SK-MEL-5 (cell line): Measurements from ENCODE around the gene SDC4. TPM values are rescaled to one million over a fixed set of nuclear protein-coding genes. Genes with fewer than 3 reads are reported as not detected.
A peak's percentile ranks its signal among the peaks of the same experiment; 100 is the strongest.

Experiments used
- DNase-seq: peaks from one replicate; pipeline ENCODE4 v3.0.0-alpha.2; 2016; ENCODE audit warnings: low read depth, low spot score
- in situ Hi-C: cut with HindIII; loops from 2 replicates; pipeline ENCODE4 v1.10.0; 2016; ENCODE audit warnings: low sequenced_read_pairs, high pct_unique_total_duplicates, low pct_unique_long_range_greater_than_20kb
- total RNA-seq: library from RNA; depleted of rRNA; stranded (reverse); fragments of >200 nt; shearing (Covaris generic); gene quantifications from 2 replicates; pipeline ENCODE4 v1.2.3, GENCODE V29; 2014

SDC4 gene
- total RNA-seq, 1 experiment from 2014 or later, result 17.5 TPM

- peak; percentile 77 for DNase-seq
- in situ Hi-C loops, result loop anchor here (25.0 kb wide), 1 partner anchor 451 kb away; no protein-coding TSS in a partner anchor
These were observed 36.5 kb downstream of the SDC4 start for GRCh38 chr20:45311589-45312211.

- DNase-seq, result no peak
- in situ Hi-C loops, result loop anchor here (25.0 kb wide), 1 partner anchor 453 kb away; no protein-coding TSS in a partner anchor
These were observed 39.1 kb downstream of the SDC4 start for GRCh38 chr20:45309075-45309474.

- DNase-seq, result no peak
- in situ Hi-C loops, result loop anchor here (25.0 kb wide), 1 partner anchor 454 kb away; no protein-coding TSS in a partner anchor
These were observed 40.0 kb downstream of the SDC4 start, which contains the start of gene MATN4 for GRCh38 chr20:45308117-45308778. TSS of gene MATN4 (minus strand) at chr20:45308299. CDS start at chr20:45305582, 2,717 bp downstream.

- DNase-seq, result no peak
- in situ Hi-C loops, result loop anchor here (25.0 kb wide), 1 partner anchor 455 kb away; no protein-coding TSS in a partner anchor
These were observed 41.1 kb downstream of the SDC4 start for GRCh38 chr20:45307076-45307640.

DNA sequence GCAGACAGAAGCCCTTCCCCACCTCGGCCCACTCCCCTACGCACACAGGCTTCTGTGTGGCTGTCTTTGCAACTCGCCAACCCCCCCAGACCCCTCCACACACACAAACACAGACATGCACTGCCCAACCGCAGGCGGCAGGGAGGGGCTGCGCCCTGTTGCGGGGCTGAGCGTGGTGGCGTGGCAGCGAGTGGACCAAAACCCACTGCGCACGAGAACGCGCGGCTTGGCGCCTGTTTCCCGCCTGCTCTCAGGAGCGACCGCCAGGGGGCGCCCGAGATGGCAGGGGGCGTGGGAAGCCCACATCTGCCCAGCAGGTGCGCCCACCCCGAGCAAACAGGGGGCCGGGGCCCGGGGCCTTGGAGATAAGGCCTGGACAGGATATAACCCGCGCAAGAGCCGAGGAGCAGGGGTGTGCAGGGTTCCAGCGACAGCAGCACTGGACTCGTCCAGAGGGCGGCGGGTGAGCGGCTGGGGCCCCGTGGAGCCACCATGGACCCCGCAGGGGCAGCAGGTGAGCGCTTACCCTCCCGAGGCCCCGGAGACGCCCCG lies 41.7 kb downstream of the SDC4 start, which contains the start of gene RBPJL:
Gene RBPJL (plus strand): TSS at position 410 of the 552 bp plus-strand sequence. CDS start 83 bp downstream, at position 493.
- in situ Hi-C loops, result loop anchor here (25.0 kb wide), 1 partner anchor 456 kb away; no protein-coding TSS in a partner anchor
- DNase-seq, result no peak

- DNase-seq, result no peak
- in situ Hi-C loops, result loop anchor here (25.0 kb wide), 1 partner anchor 457 kb away; no protein-coding TSS in a partner anchor
These were observed 43.0 kb downstream of the SDC4 start for GRCh38 chr20:45305262-45305661.

DNA sequence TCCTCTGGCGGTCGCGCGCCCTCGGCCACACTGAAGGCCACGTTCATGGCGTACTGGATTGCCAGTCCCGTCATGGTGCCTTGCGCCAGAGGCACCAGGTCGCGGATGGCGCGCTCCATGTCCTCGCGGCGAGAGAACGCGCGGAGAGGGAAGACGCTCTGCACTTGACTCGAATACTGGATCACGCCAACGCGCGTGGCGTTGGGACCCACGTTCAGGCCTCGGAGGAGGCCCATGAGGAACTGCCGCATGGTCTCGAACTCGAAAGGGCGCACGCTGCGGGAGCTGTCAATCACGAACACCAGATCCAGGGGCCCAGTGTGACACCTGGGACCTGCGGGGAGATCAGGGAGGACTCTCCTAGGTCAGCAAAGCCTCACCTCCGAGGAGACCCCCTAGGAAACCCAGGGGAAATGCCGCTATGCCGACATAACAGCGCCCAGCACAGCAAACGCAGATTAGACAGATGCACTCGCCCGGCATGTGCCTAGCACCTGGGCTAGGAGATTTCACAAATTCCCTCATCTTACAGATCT lies 43.7 kb downstream of the SDC4 start:
- no peak for DNase-seq
- in situ Hi-C loops, result loop anchor here (25.0 kb wide), 1 partner anchor 458 kb away; no protein-coding TSS in a partner anchor

GRCh38 chr20:45303586-45304463 lies 44.4 kb downstream of the SDC4 start:
- DNase-seq, result no peak
- in situ Hi-C loops, result loop anchor here (25.0 kb wide), 1 partner anchor 458 kb away; no protein-coding TSS in a partner anchor

DNA sequence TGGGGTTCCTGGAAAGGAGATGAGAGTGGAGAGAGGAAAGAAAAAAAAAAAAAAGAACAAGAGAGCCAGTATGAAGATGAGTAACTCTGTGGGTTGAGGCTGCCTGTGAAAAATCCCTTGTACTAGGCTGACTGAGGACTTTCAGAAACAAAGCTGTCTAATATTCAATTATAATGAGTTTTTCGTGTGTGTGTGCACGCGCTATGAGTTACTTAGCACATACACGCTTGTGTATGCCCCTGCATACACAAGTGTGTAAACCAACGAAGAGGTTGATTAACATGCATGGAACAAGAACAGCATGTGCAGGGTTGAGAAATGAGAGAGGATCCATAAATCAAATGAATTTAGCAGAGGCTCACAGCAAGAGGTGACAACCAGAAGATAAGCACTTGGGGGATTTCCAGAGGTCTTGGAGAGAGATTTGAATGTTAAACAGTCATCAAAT lies 46.4 kb downstream of the SDC4 start:
- in situ Hi-C loops, result loop anchor here (25.0 kb wide), 1 partner anchor 460 kb away; no protein-coding TSS in a partner anchor

GRCh38 chr20:45300961-45301360 lies 47.3 kb downstream of the SDC4 start:
- DNase-seq, result peak; percentile 90
- in situ Hi-C loops, result loop anchor here (25.0 kb wide), 1 partner anchor 461 kb away; no protein-coding TSS in a partner anchor

More for the DNA sequence above, 46.4 kb downstream of the SDC4 start:
- no peak for DNase-seq

DNA sequence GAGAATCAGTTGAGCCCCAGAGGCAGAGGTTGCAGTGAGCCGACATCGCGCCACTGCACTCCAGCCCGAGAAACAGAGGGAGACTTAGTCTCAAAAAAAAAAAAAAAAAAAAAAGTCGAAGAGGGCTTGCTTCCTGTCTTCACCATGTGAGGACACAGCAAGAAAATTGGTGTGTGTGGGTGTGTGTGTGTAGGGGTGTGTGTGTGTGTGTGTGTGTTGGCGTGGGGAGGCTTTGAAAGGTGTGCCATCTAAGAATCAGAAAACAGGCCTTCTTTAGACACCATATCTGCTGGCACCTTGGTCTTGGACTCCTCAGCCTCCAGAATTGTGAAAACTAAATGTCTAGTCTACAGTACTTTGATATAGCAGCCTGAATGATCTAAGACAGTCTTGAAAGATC lies 48.4 kb downstream of the SDC4 start:
- in situ Hi-C loops, result loop anchor here (25.0 kb wide), 1 partner anchor 463 kb away; no protein-coding TSS in a partner anchor
- DNase-seq, result no peak

GRCh38 chr20:45297786-45298497 lies 50.3 kb downstream of the SDC4 start:
- DNase-seq, result no peak
- in situ Hi-C loops, result no loop called here

DNA sequence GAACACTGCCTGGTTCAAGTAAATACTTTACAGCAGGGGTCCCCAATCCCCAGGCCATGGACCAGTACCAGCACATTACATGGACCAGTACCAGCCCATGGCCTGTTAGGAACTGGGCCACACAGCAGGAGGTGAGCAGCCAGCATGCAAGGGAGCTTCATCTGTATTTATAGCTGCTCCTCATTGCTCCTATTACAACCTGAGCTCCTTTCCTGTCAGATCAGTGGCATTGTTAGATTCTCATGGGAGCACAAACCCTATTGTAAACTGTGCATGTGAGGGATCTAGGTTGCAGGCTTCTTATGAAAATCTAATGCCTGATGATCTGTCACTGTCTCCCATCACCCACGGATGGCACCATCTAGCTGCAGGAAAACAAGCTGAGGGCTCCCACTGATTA lies 53.6 kb downstream of the SDC4 start:
- in situ Hi-C loops, result no loop called here
- DNase-seq, result no peak

DNA sequence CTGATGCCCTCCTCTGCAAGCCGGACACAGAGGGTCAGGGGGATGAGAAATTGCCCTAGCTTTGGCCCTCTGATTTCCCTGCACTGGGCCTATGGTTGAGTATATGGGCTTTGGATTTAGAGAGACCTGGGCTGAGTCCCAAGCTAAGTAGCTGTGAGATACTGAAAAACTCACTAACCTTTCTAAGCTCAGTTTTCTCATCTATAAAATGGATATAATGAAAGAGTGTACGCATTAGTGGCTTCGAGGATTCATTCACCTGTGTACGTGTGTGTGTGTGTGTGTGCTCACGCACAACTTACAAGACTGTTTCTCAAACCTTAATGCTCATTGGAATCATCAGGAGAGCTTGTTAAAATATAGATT lies 54.2 kb downstream of the SDC4 start:
- no peak for DNase-seq
- in situ Hi-C loops, result no loop called here

DNA sequence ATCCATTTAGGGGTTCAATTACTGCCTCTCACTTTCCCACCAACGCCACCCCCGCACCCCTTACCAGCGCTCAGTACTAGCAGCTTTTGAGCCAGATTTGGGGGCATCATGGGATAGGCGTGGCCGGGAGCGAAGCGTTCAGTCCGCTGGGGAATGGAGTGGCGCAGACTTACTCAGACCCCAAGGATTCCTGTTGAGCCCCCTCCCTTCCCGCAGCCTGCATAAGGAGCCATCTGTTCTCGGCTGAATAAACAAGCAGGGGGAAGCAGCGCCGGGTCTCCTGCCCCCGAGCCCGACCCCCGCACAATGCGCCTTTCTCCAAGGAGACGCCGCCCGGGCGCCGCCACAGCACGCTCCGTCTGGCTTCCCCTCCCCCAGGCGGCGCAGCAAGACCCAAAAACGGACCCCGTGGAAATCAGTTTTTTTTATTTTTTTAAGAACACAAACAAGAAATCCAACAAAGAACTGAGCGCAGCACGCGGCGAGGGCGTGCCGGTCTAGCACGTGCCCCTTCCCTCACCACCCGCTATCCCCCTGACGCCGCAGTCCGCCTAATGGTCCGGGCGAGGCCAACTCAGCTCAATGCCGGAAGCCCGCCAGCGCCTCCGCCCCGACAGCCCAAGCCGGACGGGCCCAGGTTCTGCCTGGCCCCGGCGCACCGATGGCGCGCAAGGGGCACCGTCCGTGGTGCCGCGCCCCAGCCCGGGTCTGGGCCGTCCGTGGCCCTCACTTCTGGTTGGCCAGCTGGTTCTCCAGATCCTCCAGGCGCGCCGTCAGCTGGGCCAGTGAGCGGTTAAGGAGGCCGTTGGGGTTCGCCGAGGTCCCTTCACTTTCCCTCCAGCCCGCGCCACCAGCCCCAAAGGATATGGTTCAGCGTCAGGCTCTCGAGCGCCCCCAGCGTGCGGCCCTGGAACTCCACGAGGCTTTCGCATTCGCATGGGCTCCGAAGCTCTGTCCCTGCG lies 54.9 kb downstream of the SDC4 start:
- in situ Hi-C loops, result no loop called here

More for the DNA sequence above, 54.9 kb downstream of the SDC4 start:
- peak; percentile 87 for DNase-seq
